Ishikawa (cell line): ENCODE results near the gene AACS.

Experiments
- CEBPB ChIP-seq: IDR thresholded peaks from 2 replicates; pipeline ENCODE4 v1.6.1; 2012
- CREB1 ChIP-seq: IDR thresholded peaks from 2 replicates; pipeline ENCODE4 v1.6.1; 2012; ENCODE audit warnings: low read depth
- EGR1 ChIP-seq: IDR thresholded peaks from 2 replicates; pipeline ENCODE4 v1.6.1; 2012
- EP300 ChIP-seq: IDR thresholded peaks from 2 replicates; pipeline ENCODE4 v1.6.1; 2012; ENCODE audit warnings: borderline replicate concordance
- FOXM1 ChIP-seq: IDR thresholded peaks from 2 replicates; pipeline ENCODE4 v1.6.1; 2012; ENCODE audit warnings: low read depth, borderline replicate concordance
- NFIC ChIP-seq: IDR thresholded peaks from 2 replicates; pipeline ENCODE4 v1.6.1; 2012
- RAD21 ChIP-seq: IDR thresholded peaks from 2 replicates; pipeline ENCODE4 v1.6.1; 2012; ENCODE audit warnings: low read depth
- TAF1 ChIP-seq: IDR thresholded peaks from 2 replicates; pipeline ENCODE4 v1.6.1; 2012; ENCODE audit warnings: low read depth, mild to moderate bottlenecking
- TCF12 ChIP-seq: IDR thresholded peaks from 2 replicates; pipeline ENCODE4 v1.6.1; 2012; ENCODE audit warnings: low read depth
- TEAD4 ChIP-seq: IDR thresholded peaks from 2 replicates; pipeline ENCODE4 v1.6.1; 2012
- YY1 ChIP-seq: IDR thresholded peaks from 2 replicates; pipeline ENCODE4 v1.6.1; 2012; ENCODE audit warnings: low read depth
- ZBTB7A ChIP-seq: IDR thresholded peaks from 2 replicates; pipeline ENCODE4 v1.6.1; 2012; ENCODE audit warnings: low read depth
- TF ChIP-seq, protein P1 (sequence below): IDR thresholded peaks from 2 replicates; pipeline ENCODE4 v1.6.1; 2012
- TF ChIP-seq, protein P2 (sequence below): IDR thresholded peaks from 2 replicates; pipeline ENCODE4 v1.6.1; 2012
- TF ChIP-seq, protein P3 (sequence below): IDR thresholded peaks from 2 replicates; pipeline ENCODE4 v1.6.1; 2012; ENCODE audit warnings: low read depth, mild to moderate bottlenecking

The AACS gene

GRCh38 chr12:125169451-125169850, 104.2 kb downstream of the AACS start:
- TF ChIP-seq TAF1: no peak
- TF ChIP-seq ZBTB7A: no peak
- TF ChIP-seq TEAD4: no peak

GRCh38 chr12:125169870-125170269, 104.6 kb downstream of the AACS start:
- TF ChIP-seq CEBPB (no peak), NFIC (no peak), EGR1 (no peak), YY1 (no peak), CREB1 (no peak), FOXM1 (no peak), TCF12 (no peak), TEAD4 (no peak), ZBTB7A (no peak), EP300 (no peak), RAD21 (no peak), TAF1 (no peak)
- TF ChIP-seq, protein P1, sequence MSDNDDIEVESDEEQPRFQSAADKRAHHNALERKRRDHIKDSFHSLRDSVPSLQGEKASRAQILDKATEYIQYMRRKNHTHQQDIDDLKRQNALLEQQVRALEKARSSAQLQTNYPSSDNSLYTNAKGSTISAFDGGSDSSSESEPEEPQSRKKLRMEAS: no peak
- TF ChIP-seq, protein P2, sequence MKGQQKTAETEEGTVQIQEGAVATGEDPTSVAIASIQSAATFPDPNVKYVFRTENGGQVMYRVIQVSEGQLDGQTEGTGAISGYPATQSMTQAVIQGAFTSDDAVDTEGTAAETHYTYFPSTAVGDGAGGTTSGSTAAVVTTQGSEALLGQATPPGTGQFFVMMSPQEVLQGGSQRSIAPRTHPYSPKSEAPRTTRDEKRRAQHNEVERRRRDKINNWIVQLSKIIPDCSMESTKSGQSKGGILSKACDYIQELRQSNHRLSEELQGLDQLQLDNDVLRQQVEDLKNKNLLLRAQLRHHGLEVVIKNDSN: no peak
- TF ChIP-seq, protein P3, sequence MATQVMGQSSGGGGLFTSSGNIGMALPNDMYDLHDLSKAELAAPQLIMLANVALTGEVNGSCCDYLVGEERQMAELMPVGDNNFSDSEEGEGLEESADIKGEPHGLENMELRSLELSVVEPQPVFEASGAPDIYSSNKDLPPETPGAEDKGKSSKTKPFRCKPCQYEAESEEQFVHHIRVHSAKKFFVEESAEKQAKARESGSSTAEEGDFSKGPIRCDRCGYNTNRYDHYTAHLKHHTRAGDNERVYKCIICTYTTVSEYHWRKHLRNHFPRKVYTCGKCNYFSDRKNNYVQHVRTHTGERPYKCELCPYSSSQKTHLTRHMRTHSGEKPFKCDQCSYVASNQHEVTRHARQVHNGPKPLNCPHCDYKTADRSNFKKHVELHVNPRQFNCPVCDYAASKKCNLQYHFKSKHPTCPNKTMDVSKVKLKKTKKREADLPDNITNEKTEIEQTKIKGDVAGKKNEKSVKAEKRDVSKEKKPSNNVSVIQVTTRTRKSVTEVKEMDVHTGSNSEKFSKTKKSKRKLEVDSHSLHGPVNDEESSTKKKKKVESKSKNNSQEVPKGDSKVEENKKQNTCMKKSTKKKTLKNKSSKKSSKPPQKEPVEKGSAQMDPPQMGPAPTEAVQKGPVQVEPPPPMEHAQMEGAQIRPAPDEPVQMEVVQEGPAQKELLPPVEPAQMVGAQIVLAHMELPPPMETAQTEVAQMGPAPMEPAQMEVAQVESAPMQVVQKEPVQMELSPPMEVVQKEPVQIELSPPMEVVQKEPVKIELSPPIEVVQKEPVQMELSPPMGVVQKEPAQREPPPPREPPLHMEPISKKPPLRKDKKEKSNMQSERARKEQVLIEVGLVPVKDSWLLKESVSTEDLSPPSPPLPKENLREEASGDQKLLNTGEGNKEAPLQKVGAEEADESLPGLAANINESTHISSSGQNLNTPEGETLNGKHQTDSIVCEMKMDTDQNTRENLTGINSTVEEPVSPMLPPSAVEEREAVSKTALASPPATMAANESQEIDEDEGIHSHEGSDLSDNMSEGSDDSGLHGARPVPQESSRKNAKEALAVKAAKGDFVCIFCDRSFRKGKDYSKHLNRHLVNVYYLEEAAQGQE: no peak

- TF ChIP-seq, protein P1: no peak
- TF ChIP-seq, protein P2: no peak
- TF ChIP-seq ZBTB7A: no peak
Measured at GRCh38 chr12:125171267-125171666, 106.0 kb downstream of the AACS start.

DNA sequence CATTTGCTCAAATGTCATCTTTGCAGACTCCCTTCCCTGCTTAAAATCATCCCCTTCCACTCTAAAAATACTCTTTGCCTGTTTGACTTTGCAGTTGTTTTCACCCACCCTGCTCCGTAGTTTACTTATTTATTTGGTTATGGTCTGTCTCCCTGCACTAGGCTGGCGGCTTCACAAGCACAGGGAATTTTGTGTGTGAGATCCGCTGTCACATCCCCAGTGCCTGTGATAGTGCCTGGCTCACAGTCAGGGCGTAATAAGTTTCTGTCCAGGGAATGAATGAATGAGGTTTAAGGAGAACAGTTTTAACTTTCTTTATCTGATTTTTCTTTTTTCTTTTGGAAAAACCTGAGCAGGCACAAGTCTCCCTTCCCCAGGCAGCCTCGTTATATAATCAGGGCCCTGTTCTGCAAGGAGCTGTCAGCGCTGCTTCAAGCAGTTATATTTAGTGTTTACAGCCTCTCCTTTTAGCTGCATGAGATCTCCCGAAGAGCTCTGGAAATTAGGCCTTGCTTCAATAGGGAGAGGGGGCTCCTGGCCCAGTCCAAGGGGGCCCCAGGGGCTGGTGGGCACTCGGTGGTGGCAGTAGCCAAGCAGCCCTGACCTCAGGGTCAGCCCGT, 107.1 kb downstream of the AACS start:
- TF ChIP-seq TAF1: no peak
- TF ChIP-seq TEAD4: no peak
- TF ChIP-seq, protein P1: no peak
- TF ChIP-seq ZBTB7A: no peak
- no peak for TF ChIP-seq EGR1
- TF ChIP-seq EP300: no peak
- TF ChIP-seq CREB1: no peak
- TF ChIP-seq YY1: no peak
- TF ChIP-seq, protein P2: no peak
- no peak for TF ChIP-seq RAD21
- TF ChIP-seq, protein P3: no peak
- no peak for TF ChIP-seq NFIC
- TF ChIP-seq TCF12: no peak
- no peak for TF ChIP-seq CEBPB
- TF ChIP-seq FOXM1: no peak

DNA sequence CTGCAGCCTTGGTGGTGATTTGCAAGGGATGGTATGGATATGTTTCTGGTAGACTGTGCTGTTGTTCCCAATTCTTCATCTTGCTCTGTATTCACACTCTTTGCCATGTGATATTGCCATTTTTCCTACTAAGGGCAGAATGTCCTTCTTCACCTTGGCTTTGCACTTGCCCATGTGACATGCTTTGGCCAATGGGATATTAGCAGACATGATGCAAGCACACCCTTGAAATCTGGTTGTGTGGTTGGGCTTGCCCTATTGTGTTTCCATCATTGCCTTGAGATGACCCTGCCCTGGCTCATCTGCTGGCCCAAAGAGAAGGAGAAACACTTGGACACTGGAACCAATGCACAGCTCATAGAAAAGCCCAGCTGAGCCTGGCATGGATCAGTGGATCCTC, 110.3 kb downstream of the AACS start:
- TF ChIP-seq, protein P2: peak; percentile 70
- TF ChIP-seq YY1: no peak

- TF ChIP-seq, protein P2: peak; percentile 81
- TF ChIP-seq, protein P3: no peak
Measured at GRCh38 chr12:125178222-125178621, 113.0 kb downstream of the AACS start.
